Activated naive CD4-positive, alpha-beta T cell treated with anti-CD3 and anti-CD28 coated beads for 36 hours (primary cell): ENCODE results near the gene GARNL3. TPM values are rescaled to one million over a fixed set of nuclear protein-coding genes. Genes with fewer than 3 reads are reported as not detected.

Experiments
- CTCF ChIA-PET: fragments of 350-600 bp; sonication (Branson Sonifier 250); formaldehyde crosslinking; loops from one replicate; lab custom pipeline; 2021; ENCODE audit warnings: antibody characterized with exemption; lab: Charles Lee
- DNase-seq: peaks from one replicate; pipeline ENCODE4 v3.0.0-alpha.2; 2020
- H3K27ac Mint-ChIP-seq: one replicate; pipeline ENCODE4 v1.8.0; 2021; ENCODE audit warnings: mild to moderate bottlenecking, mixed read lengths
- H3K27me3 Mint-ChIP-seq: one replicate; pipeline ENCODE4 v1.8.0; 2021; ENCODE audit warnings: low read depth, mixed read lengths
- H3K36me3 Mint-ChIP-seq: one replicate; pipeline ENCODE4 v1.8.0; 2021; ENCODE audit warnings: low read depth, mixed read lengths
- H3K4me1 Mint-ChIP-seq: one replicate; pipeline ENCODE4 v1.8.0; 2021; ENCODE audit warnings: low read depth, mixed read lengths
- H3K4me3 Mint-ChIP-seq: one replicate; pipeline ENCODE4 v1.8.0; 2021; ENCODE audit warnings: mild to moderate bottlenecking, moderate library complexity, mixed read lengths
- H3K9me3 Mint-ChIP-seq: one replicate; pipeline ENCODE4 v1.8.0; 2021; ENCODE audit warnings: mixed read lengths
- intact Hi-C: fragments of 100-400 bp; cut with micrococcal nuclease; formaldehyde crosslinking; loops from one replicate; pipeline ENCODE4 v1.15.1; 2023
- total RNA-seq, 2 experiments: library from RNA; stranded (reverse); gene quantifications; one replicate each; pipeline ENCODE4 v1.2.3, GENCODE V29; 2021

The GARNL3 gene
- total RNA-seq, 2 experiments from 2014 or later = 1.2 to 4.6 TPM

DNA sequence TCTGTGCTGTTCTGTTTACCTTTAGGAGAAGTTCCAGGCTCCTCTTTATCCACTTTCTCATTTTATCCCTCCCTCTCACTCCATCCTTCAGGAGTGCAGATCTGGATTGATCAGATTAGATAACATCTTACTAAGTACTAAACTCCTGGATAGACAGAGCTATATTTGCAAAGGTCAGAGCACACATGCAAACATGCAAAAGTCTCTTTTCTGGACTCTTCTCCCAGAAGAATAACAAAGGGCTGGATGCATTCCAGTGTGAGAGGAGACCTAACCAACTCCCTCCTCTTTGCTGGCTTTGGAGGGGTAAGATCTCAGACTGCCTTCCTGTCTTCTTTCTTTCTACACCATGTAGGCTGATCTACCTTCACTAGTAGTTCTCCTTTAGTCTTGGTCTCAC lies 21.4 kb downstream of the GARNL3 start:
- Mint-ChIP-seq H3K36me3 (no peaks in the 10 kb centered on the region), H3K4me1 (no peaks in the 10 kb centered on the region), H3K4me3 (no peak overlapping the region), H3K27me3 (peaks cover 28% of the 10 kb centered on the region), H3K9me3 (no peaks in the 10 kb centered on the region), H3K27ac (no peak overlapping the region)
- intact Hi-C loops = no loop called here
- CTCF ChIA-PET = no interaction called here
- no peak for DNase-seq

DNA sequence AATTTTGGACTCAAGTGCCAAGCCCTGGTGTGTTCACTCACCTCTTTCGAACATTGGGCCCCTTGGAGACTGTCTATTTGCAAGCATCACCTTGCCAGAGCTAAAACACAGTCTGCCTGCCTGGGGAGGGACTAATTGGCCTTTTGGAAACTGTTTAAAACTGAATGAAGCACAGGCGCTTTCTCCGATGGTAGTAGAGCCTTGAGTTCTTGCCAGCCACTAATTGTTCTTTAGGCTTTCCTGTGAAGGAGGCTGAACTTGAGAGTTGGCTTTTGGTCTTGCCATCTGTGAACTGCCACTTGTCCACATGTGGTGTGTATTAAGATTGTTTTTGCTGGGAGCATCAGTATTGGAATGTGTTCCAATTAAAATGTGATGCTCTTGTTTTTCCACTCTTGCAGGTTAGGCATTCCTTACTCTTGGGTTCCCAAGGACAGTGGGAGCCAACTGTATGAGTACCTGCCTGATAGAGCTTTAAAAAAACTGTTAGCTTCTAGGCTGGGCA lies 26.0 kb downstream of the GARNL3 start:
- DNase-seq = no peak
- no peaks in the 10 kb centered on the region for H3K9me3 Mint-ChIP-seq
- intact Hi-C loops = no loop called here
- H3K27ac Mint-ChIP-seq = no peak overlapping the region
- CTCF ChIA-PET = no interaction called here
- no peak overlapping the region for H3K4me3 Mint-ChIP-seq
- peaks cover 24% of the 10 kb centered on the region for H3K27me3 Mint-ChIP-seq
- no peaks in the 10 kb centered on the region for H3K36me3 Mint-ChIP-seq
- H3K4me1 Mint-ChIP-seq = no peaks in the 10 kb centered on the region

DNA sequence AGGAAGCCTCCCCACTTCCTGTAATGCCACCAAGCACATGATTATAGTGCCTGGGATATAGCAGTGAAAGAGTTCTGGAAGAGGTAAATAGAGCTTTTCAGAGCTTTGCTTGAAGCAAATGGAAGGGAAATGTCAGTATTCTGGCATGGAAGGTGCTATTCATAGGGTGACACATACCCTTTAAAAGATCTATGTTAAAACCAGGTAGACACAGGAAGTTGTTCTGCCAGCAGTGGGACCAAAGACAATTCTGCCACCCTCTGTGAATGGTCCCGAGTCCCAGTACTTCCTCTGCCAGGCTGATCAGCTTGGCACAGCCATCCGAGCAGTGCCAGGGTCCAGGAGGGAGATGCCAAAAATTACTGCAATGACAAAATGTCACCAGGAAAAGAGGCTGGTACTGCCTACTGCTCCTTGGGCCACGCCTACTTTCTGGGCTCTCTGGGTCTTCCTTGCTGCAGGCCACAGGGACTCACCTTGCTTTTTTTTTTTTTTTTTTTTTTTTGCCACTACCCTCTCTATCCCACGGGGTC lies 26.7 kb downstream of the GARNL3 start:
- Mint-ChIP-seq H3K27me3 (peaks cover 22% of the 10 kb centered on the region), H3K27ac (no peak overlapping the region), H3K4me1 (no peaks in the 10 kb centered on the region), H3K4me3 (no peak overlapping the region), H3K36me3 (no peaks in the 10 kb centered on the region), H3K9me3 (no peaks in the 10 kb centered on the region)
- DNase-seq = no peak
- CTCF ChIA-PET = no interaction called here
- intact Hi-C loops = no loop called here

DNA sequence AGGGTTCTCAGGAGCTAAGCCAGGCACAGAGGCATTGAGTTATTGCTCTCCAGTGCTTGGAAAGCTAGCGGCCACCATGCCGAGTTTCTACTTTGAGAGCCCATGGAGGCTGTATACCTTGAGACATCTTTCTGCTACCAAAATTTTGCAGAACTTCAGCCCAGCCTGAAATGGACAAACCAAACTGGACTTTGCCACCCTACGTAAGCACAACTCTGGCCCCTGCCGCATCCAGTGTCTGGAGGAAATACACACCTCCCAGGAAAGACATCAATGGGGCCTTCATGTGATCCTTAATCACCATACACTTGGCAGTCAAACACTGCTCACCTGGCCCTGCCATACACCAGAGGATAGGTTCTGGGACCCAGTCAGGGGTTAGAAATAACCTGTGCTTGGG lies 27.8 kb downstream of the GARNL3 start:
- Mint-ChIP-seq H3K4me3 (no peak overlapping the region), H3K36me3 (no peaks in the 10 kb centered on the region), H3K4me1 (no peaks in the 10 kb centered on the region), H3K9me3 (no peaks in the 10 kb centered on the region), H3K27ac (no peak overlapping the region), H3K27me3 (peaks cover 21% of the 10 kb centered on the region)
- CTCF ChIA-PET = no interaction called here
- intact Hi-C loops = no loop called here
- DNase-seq = no peak

DNA sequence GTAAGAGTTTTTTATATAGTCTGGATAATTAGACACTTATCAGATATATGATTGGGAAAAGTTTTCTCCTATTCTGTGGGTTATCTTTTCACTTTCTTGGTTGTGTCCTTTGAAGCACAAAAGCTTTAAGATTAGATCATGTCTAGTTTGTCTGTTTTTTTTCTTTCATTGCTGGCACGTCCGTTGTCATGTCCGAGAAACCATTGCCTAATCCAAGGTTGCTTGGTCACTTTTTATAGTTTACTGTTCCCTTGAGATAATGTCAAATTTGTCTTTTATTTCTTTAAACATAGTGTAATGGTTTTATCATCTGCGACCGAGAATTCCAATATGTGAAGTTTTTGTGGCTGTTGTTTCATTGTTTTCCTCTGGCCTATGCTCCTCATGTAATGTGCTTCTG lies 28.8 kb downstream of the GARNL3 start:
- intact Hi-C loops = no loop called here
- no peak overlapping the region for H3K27ac Mint-ChIP-seq
- CTCF ChIA-PET = interaction anchor here (0.7 kb wide), 1 partner anchor 78 kb away, joined by 5 read pairs; no protein-coding TSS in a partner anchor

DNA sequence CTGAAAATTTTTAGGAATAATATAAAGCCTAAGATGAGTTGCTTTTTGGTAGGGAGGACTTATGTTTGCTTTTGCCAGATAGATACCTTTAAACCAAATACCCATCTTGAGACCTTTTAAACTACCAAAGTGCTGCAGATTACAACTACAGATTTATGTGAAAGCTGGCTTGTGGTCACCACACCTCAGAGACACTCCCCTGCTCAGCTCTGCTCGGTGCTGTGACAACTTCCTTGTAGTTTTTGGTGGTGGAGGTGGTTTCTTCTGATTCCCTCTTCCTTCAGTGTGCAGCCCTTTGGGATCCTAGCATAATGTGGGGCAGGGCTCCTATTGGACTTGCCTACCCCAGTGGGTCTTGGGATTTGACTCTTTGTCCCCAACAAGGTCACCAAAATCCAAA lies 29.2 kb downstream of the GARNL3 start:
- intact Hi-C loops = no loop called here
- no peak overlapping the region for H3K27ac Mint-ChIP-seq
- H3K27me3 Mint-ChIP-seq = peaks cover 12% of the 10 kb centered on the region

More for the DNA sequence above, 28.8 kb downstream of the GARNL3 start:
- no peak for DNase-seq
- Mint-ChIP-seq H3K4me3 (no peak overlapping the region), H3K36me3 (no peaks in the 10 kb centered on the region), H3K9me3 (no peaks in the 10 kb centered on the region), H3K27me3 (peaks cover 13% of the 10 kb centered on the region), H3K4me1 (no peaks in the 10 kb centered on the region)

DNA sequence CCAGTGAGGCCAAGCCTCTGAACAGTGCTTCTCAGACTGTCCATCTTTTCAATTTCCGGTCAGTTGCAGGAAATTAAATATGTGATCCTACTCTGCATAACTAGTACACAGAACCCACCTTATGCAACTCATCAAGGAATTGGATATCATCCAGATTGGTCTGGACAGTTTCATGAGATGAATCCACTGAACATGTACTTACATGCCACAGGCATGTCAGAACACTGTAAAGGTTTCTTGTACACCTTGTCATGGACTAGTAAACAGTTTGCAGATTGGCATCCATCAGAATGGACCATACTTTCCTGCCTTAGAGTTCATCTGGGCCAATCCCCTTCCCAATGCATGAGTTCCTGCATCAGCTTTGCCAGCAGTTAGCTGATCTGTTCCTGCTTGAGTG lies 30.4 kb downstream of the GARNL3 start:
- intact Hi-C loops = no loop called here
- Mint-ChIP-seq H3K27ac (no peak overlapping the region), H3K9me3 (no peaks in the 10 kb centered on the region), H3K4me3 (no peak overlapping the region), H3K27me3 (peaks cover 3% of the 10 kb centered on the region), H3K4me1 (no peaks in the 10 kb centered on the region), H3K36me3 (no peaks in the 10 kb centered on the region)
- CTCF ChIA-PET = no interaction called here
- no peak for DNase-seq

More for the DNA sequence above, 29.2 kb downstream of the GARNL3 start:
- H3K4me1 Mint-ChIP-seq = no peaks in the 10 kb centered on the region
- CTCF ChIA-PET = interaction anchor here (0.7 kb wide), 1 partner anchor 79 kb away, joined by 5 read pairs; no protein-coding TSS in a partner anchor
- DNase-seq = no peak
- no peak overlapping the region for H3K4me3 Mint-ChIP-seq
- no peaks in the 10 kb centered on the region for H3K36me3 Mint-ChIP-seq
- no peaks in the 10 kb centered on the region for H3K9me3 Mint-ChIP-seq

DNA sequence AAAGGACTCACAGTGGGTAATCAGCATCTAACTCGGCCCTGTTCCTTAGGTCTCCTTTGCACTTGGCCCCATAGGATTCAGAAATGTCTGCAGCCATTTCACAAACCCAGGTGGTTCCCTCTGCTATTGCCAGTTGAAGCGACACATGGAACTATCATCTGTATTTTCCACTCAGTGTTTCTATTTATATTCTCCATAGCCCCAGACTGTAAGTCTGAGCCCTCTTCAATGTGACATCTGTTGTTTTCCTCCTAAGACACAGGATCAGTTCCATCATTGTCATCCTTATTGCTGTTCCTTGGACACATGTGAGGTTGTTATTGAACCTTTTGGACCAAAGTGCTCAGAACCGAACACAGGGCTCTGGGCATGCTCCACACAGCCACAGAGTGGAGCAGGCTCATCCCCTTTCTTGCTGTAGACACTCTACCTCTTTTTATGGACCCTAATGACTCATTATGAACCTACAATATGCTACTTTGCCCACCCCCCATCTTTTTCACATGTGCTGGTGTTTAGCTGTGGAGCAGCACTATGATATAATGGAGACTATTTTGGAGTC lies 36.4 kb downstream of the GARNL3 start:
- intact Hi-C loops = no loop called here
- H3K27ac Mint-ChIP-seq = no peak overlapping the region
- CTCF ChIA-PET = interaction anchor here (1.1 kb wide), 1 partner anchor 19 kb away, joined by 4 read pairs; no protein-coding TSS in a partner anchor

DNA sequence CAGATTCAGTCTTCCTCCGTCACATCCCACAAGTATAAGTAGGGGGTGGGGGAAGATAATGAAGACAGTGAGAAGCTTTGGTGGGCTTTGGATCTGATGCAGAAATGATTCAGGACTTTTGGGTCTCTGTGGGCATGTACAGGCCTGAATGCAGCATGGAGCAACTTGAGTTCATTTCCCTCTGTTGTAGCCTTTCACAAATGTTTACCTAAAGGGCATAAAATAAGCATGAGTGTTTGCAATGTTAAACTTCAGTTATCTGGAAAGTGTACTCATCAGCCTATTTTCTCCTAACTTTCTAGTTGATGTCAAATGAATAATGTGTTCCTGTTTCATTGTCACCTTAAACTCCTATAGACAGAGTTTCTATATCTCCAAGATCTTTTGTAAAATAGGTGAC lies 39.3 kb downstream of the GARNL3 start:
- intact Hi-C loops = loop anchor here (1.0 kb wide), 1 partner anchor 48 kb away; no protein-coding TSS in a partner anchor
- H3K9me3 Mint-ChIP-seq = no peaks in the 10 kb centered on the region
- H3K27ac Mint-ChIP-seq = no peak overlapping the region
- H3K4me1 Mint-ChIP-seq = no peaks in the 10 kb centered on the region
- H3K36me3 Mint-ChIP-seq = no peaks in the 10 kb centered on the region
- H3K4me3 Mint-ChIP-seq = no peak overlapping the region
- peaks cover 13% of the 10 kb centered on the region for H3K27me3 Mint-ChIP-seq
- no peak for DNase-seq
- CTCF ChIA-PET = no interaction called here

More for the DNA sequence above, 36.4 kb downstream of the GARNL3 start:
- Mint-ChIP-seq H3K9me3 (no peaks in the 10 kb centered on the region), H3K4me1 (no peaks in the 10 kb centered on the region), H3K4me3 (no peak overlapping the region), H3K27me3 (no peaks in the 10 kb centered on the region), H3K36me3 (no peaks in the 10 kb centered on the region)
- no peak for DNase-seq

DNA sequence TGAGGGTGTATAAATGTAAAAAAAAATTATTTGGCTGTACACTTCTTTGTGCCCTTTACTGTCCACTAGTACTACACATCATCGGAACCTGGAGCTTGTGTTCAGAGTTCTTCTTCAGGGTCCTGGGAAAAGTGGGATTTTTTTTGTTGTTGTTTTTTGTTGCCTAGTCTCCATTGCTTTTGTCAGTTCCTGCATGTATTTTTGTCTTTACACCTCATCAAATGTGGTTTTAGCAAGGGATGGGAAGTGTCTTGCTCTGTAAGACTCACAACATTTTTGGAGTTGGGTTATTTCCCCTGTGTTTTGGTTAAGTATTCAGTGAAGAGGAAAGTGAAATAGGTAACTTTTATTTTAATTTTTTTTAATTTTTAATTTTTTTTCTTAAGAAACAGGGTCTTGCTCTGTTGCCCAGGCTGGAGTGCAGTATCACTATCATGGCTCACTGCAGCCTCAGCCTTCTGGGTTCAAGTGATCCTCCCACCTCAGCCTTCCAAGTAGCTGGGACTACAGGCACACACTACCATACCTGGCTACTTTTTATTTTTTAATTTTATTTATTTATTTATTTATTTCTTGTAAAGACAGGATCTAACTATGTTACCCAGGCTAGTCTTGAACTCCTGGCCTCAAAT lies 40.7 kb downstream of the GARNL3 start:
- no peaks in the 10 kb centered on the region for H3K9me3 Mint-ChIP-seq
- H3K4me1 Mint-ChIP-seq = no peaks in the 10 kb centered on the region
- CTCF ChIA-PET = no interaction called here
- H3K4me3 Mint-ChIP-seq = no peak overlapping the region
- DNase-seq = no peak
- no peaks in the 10 kb centered on the region for H3K36me3 Mint-ChIP-seq
- intact Hi-C loops = no loop called here
- H3K27me3 Mint-ChIP-seq = peaks cover 13% of the 10 kb centered on the region
- no peak overlapping the region for H3K27ac Mint-ChIP-seq

DNA sequence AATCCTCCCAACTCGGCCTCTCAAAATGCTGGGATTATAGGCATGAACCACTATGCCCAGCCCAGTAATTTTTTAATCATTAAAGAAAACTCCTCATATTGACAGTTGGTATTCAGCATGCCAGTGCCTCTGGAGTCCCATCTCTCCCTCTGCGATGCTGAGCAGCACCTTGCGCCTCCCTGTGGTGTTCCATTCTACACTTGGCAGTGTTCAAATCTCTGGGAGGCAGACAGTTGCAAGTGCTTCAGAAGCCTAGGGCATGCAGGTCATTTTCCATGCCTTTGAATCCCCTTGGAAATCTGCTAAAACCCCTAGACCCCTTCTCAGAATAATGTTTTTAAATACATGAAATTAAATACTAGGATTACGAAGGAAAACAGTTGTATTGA lies 41.3 kb downstream of the GARNL3 start:
- Mint-ChIP-seq H3K4me1 (no peaks in the 10 kb centered on the region), H3K4me3 (no peak overlapping the region), H3K36me3 (no peaks in the 10 kb centered on the region), H3K27ac (no peak overlapping the region), H3K9me3 (no peaks in the 10 kb centered on the region), H3K27me3 (peaks cover 13% of the 10 kb centered on the region)
- CTCF ChIA-PET = interaction anchor here (0.7 kb wide), 1 partner anchor 66 kb away, joined by 3 read pairs; no protein-coding TSS in a partner anchor
- intact Hi-C loops = no loop called here
- DNase-seq = peak; percentile 19

DNA sequence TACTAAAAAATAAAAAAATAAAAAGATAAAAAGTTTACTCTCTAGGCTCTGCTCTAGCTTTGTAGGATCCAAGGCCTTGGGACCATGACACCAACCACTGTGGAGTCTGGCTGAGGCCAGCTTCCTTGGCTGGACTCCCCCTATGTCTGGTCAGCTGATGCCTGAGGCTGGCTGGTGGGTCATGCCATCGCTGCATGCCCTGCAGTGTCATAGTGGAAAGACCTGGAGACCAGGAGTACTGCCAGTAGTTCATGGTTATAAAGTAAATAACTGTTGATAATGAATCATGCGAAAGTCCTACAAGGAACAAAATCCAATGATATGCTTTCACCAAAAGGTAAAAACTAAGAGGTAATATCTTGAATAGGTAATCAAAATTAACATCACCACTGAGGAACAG lies 43.2 kb downstream of the GARNL3 start:
- no peaks in the 10 kb centered on the region for H3K9me3 Mint-ChIP-seq
- CTCF ChIA-PET = no interaction called here
- intact Hi-C loops = no loop called here

More for the DNA sequence above, 43.2 kb downstream of the GARNL3 start:
- H3K27ac Mint-ChIP-seq = no peak overlapping the region
- no peak for DNase-seq
- H3K4me3 Mint-ChIP-seq = no peak overlapping the region
- H3K4me1 Mint-ChIP-seq = no peaks in the 10 kb centered on the region
- H3K27me3 Mint-ChIP-seq = peaks cover 13% of the 10 kb centered on the region
- H3K36me3 Mint-ChIP-seq = no peaks in the 10 kb centered on the region
